ENCODE data around the gene RNF103.

DNA sequence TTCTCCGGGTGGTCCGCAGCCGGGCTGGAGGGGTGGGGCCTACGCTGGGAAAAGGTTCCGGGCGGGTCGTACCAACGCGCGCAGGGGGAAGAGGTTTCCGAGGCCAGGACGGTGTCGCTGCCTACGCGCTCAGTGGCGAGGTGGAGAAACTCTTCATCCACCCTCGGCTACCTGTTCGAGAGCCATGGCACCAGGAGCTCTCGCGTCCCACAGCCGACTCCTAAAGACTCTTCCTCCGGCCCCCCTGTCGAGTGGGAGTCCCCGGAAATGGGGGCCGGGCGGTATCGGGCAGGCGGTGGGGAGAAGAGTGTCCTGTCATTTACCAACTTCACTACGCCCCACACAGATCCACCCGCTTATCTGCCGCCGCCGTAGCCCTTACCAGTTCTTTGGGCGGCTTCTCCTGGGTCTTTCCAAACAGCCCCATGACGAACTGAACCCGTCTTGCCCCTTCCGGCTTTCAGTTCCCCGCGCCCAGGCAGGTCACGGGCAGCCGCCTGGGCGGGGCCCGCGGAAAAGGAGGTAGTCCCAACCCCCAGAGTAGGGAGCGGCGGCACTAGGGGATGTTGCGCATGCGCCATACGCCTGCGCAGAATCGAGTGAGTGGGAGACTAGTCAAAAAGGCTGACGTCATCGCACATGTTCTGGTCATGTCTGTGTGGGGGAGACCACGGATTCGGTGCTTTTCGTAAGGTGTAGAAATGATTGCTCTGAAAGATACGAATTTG, 60.6 kb downstream of the RNF103 start, which contains the start of gene CHMP3:
- TF ChIP-seq, protein P1, sequence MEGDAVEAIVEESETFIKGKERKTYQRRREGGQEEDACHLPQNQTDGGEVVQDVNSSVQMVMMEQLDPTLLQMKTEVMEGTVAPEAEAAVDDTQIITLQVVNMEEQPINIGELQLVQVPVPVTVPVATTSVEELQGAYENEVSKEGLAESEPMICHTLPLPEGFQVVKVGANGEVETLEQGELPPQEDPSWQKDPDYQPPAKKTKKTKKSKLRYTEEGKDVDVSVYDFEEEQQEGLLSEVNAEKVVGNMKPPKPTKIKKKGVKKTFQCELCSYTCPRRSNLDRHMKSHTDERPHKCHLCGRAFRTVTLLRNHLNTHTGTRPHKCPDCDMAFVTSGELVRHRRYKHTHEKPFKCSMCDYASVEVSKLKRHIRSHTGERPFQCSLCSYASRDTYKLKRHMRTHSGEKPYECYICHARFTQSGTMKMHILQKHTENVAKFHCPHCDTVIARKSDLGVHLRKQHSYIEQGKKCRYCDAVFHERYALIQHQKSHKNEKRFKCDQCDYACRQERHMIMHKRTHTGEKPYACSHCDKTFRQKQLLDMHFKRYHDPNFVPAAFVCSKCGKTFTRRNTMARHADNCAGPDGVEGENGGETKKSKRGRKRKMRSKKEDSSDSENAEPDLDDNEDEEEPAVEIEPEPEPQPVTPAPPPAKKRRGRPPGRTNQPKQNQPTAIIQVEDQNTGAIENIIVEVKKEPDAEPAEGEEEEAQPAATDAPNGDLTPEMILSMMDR (IDR thresholded peaks at IDR 0.05), result no peak
- peak; percentile 74 to 86 for TF ChIP-seq POLR2A (IDR thresholded peaks at IDR 0.05)

Data from Peyer's patch (tissue), 4 donors.